GM10266 (cell line): ENCODE measurements around the gene PPP4R2.

Experiments used
- DNase-seq: peaks from one replicate; pipeline ENCODE4 v3.0.0; 2012; ENCODE audit errors: extremely low spot score
- TF ChIP-seq, protein P1 (sequence below): IDR thresholded peaks from 2 replicates; pipeline ENCODE4 v1.5.1; 2012; ENCODE audit warnings: mild to moderate bottlenecking, low read depth; ENCODE audit not compliant: control insufficient read depth, insufficient read depth; ENCODE audit errors: missing control alignments

PPP4R2 gene

DNA sequence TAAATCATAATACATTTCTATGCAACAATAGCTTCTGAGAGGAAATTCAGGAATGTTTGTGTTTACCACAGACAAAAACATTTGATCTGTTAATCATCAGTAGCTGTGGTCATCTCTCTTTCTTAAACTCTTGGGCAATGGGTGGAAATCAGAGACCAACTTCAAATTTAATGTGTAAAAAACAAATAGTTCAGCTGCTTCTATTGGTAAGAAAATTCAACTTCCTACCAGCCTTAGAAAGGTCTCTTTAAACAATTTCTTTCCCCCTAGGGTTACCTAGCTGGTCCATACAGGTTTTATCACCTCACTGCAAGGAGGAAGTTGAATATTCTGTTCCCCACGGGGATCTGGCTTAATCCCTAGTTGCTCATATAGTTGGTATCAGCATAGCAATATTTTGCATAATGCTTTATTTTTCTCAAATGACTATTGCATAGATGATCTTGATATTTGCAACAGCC is 20.3 kb upstream of the PPP4R2 start:
- DNase-seq, result no peak

DNA sequence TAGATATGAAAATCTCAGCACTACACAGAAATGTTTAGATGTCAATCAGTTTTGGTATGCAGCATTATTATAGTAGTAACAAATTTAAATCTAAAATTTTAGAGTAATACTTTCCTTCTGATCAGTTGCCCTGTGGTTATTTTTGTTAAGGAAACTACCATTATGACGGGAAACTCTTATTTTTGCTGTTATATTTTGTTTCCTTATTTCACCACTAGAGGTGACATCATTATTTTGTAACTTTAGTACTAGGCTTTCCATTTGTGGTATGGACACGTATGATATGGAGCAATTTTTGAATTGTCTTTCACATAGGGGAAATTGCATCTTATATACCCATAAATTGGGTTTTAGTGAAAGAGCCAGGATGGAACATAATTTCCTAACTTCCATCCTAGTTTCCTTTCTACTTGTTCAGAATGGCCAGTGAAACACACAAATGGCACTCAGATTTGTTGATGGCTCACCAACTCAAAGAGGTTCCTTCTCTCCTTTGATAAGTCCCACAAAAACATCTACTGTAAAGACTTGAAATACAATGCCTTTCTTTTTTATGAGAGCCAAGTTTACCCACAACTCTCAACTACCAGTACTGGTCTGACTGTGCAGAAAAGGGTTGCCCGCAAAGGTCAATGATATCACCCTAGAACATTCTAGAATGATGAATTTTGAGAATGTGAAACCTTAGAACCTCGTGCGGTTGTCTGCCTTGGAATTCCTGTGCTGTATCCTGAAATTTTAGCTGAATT is 19.4 kb upstream of the PPP4R2 start:
- TF ChIP-seq, protein P1, sequence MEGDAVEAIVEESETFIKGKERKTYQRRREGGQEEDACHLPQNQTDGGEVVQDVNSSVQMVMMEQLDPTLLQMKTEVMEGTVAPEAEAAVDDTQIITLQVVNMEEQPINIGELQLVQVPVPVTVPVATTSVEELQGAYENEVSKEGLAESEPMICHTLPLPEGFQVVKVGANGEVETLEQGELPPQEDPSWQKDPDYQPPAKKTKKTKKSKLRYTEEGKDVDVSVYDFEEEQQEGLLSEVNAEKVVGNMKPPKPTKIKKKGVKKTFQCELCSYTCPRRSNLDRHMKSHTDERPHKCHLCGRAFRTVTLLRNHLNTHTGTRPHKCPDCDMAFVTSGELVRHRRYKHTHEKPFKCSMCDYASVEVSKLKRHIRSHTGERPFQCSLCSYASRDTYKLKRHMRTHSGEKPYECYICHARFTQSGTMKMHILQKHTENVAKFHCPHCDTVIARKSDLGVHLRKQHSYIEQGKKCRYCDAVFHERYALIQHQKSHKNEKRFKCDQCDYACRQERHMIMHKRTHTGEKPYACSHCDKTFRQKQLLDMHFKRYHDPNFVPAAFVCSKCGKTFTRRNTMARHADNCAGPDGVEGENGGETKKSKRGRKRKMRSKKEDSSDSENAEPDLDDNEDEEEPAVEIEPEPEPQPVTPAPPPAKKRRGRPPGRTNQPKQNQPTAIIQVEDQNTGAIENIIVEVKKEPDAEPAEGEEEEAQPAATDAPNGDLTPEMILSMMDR, result no peak
- DNase-seq, result no peak

More for the DNA sequence above, 20.3 kb upstream of the PPP4R2 start:
- TF ChIP-seq, protein P1, result no peak

DNA sequence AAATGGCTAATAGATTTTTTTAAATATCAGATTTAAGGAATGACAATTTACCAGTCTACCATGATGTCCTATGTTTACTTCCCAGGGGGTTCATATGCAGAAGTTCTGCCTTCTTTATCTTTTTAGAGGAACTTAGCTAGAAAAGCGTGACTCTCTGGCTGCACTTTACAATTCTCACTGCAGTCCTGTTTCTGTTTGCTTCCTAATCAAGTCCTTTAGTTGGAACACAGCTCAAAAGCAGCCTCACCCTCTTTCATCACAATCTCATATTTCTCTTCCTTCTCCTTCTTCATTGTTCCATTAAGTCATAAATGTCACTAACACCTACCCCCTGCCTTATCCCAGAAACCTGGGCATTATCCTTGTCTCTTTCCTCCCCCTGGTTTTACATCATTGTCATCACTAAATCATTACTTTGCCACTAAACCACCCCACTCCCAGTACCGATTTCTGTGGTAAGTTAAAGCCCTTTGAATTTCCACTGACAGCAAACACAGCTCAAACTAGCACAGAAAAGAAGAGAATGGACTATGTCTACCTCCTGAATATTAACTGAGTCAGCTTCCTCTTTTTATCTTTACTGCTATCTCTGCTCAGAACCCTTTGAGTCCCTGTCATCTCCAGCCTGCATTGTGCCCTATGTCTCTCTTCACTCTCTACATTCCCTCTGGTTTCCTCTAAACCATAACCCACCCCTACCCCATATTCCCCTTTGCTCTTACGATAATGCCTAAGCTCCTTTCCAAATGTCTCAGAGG is 13.8 kb upstream of the PPP4R2 start:
- no peak for DNase-seq
- TF ChIP-seq, protein P1, result no peak

DNA sequence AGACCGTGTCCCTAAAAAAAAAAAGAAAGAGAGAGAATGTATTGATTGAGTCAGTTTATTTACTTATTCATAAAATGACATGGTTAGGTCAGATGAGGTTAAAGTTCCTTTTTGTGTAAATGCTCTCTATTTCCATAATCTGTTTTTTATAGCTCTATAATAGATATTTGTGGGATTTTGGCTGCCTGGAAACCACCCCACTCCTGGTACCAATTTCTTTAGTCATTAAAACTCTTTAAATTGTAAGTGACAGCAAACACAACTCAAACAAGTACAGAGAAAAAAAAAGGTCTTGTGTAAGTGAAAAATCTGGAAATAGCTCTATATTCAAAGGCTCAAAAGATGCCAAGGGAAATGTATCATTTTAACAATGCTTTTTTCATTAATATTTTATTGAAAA is 11.0 kb upstream of the PPP4R2 start:
- TF ChIP-seq, protein P1, result no peak
- no peak for DNase-seq

DNA sequence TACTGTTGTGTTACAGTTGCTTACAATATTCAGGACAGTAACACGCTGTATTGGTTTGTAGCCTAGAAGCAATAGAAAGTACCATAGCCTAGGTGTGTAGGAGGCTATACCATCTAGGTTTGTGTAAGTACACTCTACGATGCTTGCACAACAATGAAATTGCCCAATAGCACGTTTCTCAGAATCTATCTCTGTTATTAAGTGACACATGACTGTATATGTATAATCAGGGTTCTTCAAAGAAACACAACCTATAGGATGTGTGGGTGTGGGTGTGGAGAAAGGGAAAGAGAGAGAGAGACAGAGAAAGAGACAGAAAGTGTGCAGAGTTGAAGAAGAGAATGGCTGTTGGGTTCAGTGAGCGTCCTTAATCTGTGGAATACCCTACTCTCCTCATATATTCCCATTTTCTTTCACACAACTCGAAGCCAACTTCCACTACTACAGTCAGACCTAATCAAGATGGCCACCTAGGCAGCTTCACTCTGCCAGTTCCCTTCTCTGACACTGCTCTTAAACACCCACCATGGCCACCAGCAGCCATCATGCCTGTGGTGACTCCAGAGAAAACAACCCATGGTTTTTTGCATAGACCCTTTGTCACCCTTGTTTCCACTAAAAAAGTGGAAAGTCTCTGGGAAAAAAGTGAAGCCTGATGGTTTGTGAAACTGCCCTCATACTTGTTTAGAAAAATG is 5.8 kb upstream of the PPP4R2 start:
- TF ChIP-seq, protein P1, result no peak
- DNase-seq, result no peak

DNA sequence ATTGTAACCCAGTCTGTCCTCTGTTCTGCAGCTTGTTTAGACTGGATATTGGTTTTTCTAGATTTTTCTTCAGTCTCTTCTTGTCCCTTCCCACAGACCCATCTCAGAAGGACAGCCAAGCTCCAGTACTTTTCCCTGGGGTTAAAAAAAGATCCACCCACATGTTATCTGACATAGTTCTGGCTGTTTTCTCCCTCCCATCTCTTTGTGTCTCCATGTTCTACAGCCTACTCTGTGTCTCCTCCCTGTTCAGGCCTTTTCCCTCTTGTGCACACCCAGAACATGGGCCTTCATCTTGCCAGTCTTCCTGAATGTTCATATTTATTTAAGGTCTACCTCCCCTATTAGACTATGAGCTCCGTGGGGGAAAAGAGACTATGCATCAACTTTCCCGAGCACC is 5.1 kb upstream of the PPP4R2 start:
- no peak for DNase-seq
- TF ChIP-seq, protein P1, result no peak
